K562 (cell line): ENCODE results near the gene DUS1L. TPM values are rescaled to one million over a fixed set of nuclear protein-coding genes. Genes with fewer than 3 reads are reported as not detected.

Source experiments
- BRF2 ChIP-seq: IDR thresholded peaks from 3 replicates; pipeline ENCODE4 v1.6.1; 2011; ENCODE audit warnings: borderline replicate concordance, mild to moderate bottlenecking; ENCODE audit not compliant: insufficient read length, insufficient read depth
- C11orf30 ChIP-seq: fragments of 450-650 bp; IDR thresholded peaks from 2 replicates; pipeline ENCODE4 v1.6.1; 2016; ENCODE audit warnings: low read depth, mild to moderate bottlenecking
- CBX3 ChIP-seq, 2 experiments: IDR thresholded peaks; 1 replicate in 1 of 2; 2 replicates in 1 of 2; pipeline ENCODE4 v1.6.1; 2012; ENCODE audit warnings: inconsistent platforms in 2 of 2, low read length in 2 of 2, borderline replicate concordance in 1 of 2, control low read depth in 1 of 2
- CHD2 ChIP-seq: IDR thresholded peaks from 2 replicates; pipeline ENCODE4 v1.6.1; 2011; ENCODE audit warnings: low read depth, low read length
- CTBP1 ChIP-seq: fragments of 450-650 bp; IDR thresholded peaks from 2 replicates; pipeline ENCODE4 v1.6.1; 2016; ENCODE audit warnings: borderline replicate concordance
- CTCFL ChIP-seq: IDR thresholded peaks from 2 replicates; pipeline ENCODE4 v1.6.1; 2011; ENCODE audit warnings: borderline replicate concordance, low read depth, mild to moderate bottlenecking, moderate library complexity, low read length; ENCODE audit not compliant: insufficient read depth, poor library complexity, severe bottlenecking
- GATA2 ChIP-seq: sonication (generic); formaldehyde crosslinking; IDR thresholded peaks from 2 replicates; pipeline ENCODE4 v1.4.0; 2020; ENCODE audit warnings: mild to moderate bottlenecking, missing genetic modification reagents
- HDAC2 ChIP-seq: fragments of 450-650 bp; IDR thresholded peaks from 2 replicates; pipeline ENCODE4 v1.6.1; 2016; ENCODE audit warnings: mild to moderate bottlenecking
- HOMEZ ChIP-seq: fragments of 250-450 bp; sonication (Bioruptor Pico); IDR thresholded peaks from 2 replicates; pipeline ENCODE4 v1.4.0; 2020; ENCODE audit warnings: mild to moderate bottlenecking, moderate library complexity
- IRF9 ChIP-seq: fragments of 450-650 bp; IDR thresholded peaks from 2 replicates; pipeline ENCODE4 v1.6.1; 2016; ENCODE audit warnings: missing biosample characterization, missing genetic modification characterization
- JUND ChIP-seq, 2 experiments: IDR thresholded peaks; 2 replicates in 1 of 2; 3 replicates in 1 of 2; pipeline ENCODE4 v1.6.1; 2011; ENCODE audit warnings: borderline replicate concordance in 2 of 2, low read depth in 2 of 2, low read length in 2 of 2, improper control_type of control experiment in 1 of 2, missing biosample characterization in 1 of 2, missing genetic modification characterization in 1 of 2, missing genetic modification reagents in 1 of 2
- KDM4B ChIP-seq, 2 experiments: fragments of 450-650 bp in 1 of 2; sonication (generic) in 1 of 2; IDR thresholded peaks; 2 replicates each; pipeline ENCODE4 v1.6.1; 2016 to 2017; ENCODE audit warnings: borderline replicate concordance in 2 of 2, antibody characterized with exemption in 1 of 2, low read depth in 1 of 2, mild to moderate bottlenecking in 1 of 2
- KLF1 ChIP-seq: fragments of 450-650 bp; IDR thresholded peaks from 2 replicates; pipeline ENCODE4 v1.6.1; 2016; ENCODE audit warnings: missing genetic modification characterization, missing compliant biosample characterization
- LARP7 ChIP-seq: fragments of 450-650 bp; IDR thresholded peaks from 2 replicates; pipeline ENCODE4 v1.6.1; 2016
- NFE2L1 ChIP-seq: fragments of 450-650 bp; IDR thresholded peaks from 2 replicates; pipeline ENCODE4 v1.6.1; 2016; ENCODE audit warnings: missing genetic modification characterization, low read depth, mild to moderate bottlenecking, missing compliant biosample characterization, moderate library complexity, borderline replicate concordance
- NFYB ChIP-seq: IDR thresholded peaks from 2 replicates; pipeline ENCODE4 v1.6.1; 2011; ENCODE audit warnings: mild to moderate bottlenecking, moderate library complexity; ENCODE audit not compliant: insufficient read length; ENCODE audit errors: extremely low read depth
- RB1 ChIP-seq: fragments of 450-650 bp; IDR thresholded peaks from 2 replicates; pipeline ENCODE4 v1.6.1; 2017; ENCODE audit warnings: low read depth, mild to moderate bottlenecking
- RBFOX2 ChIP-seq: fragments of 200-400 bp; formaldehyde crosslinking; IDR thresholded peaks from 2 replicates; pipeline ENCODE4 v1.6.1; 2017; ENCODE audit warnings: low read depth, mild to moderate bottlenecking, low read length, moderate library complexity
- SAP30 ChIP-seq: fragments of 200-600 bp; sonication (generic); IDR thresholded peaks from 2 replicates; pipeline ENCODE4 v1.6.1; 2012; ENCODE audit warnings: borderline replicate concordance, low read depth, mild to moderate bottlenecking, moderate library complexity, low read length, control low read depth, inconsistent platforms; ENCODE audit not compliant: insufficient read depth, poor library complexity, severe bottlenecking
- SMAD2 ChIP-seq: fragments of 150-350 bp; IDR thresholded peaks from 2 replicates; pipeline ENCODE4 v1.6.1; 2014; ENCODE audit warnings: low read depth, mild to moderate bottlenecking, low read length
- ZNF785 ChIP-seq: fragments of 250-450 bp; sonication (Bioruptor Pico); IDR thresholded peaks from 2 replicates; pipeline ENCODE4 v1.4.0; 2020; ENCODE audit warnings: mild to moderate bottlenecking
- polyA plus RNA-seq, 8 experiments: library from polyadenylated mRNA; depleted of rRNA in 4 of 8; stranded (reverse) in 5 of 8; unstranded in 3 of 8; fragments of >200 nt; fragmentation: Nextera tagmentation in 2 of 8; fragmentation: Illumina TruSeq in 1 of 8; extraction: Ambion mirVana in 2 of 8; extraction: Trizol in 1 of 8; gene quantifications; 2 replicates each; pipeline versions ENCODE4 v1.2.1 to v1.2.3, GENCODE V29; 2011 to 2014; ENCODE audit warnings: inconsistent platforms in 1 of 8, missing spikeins in 1 of 8
- total RNA-seq, 7 experiments: library from RNA; depleted of rRNA in 6 of 7; stranded (reverse); fragments of >200 nt in 6 of 7; fragmentation: Illumina TruSeq in 2 of 7; extraction: Trizol in 2 of 7; gene quantifications; 2 replicates each; pipeline versions ENCODE4 v1.2.1 to v1.2.3, GENCODE V29; 2011 to 2021; ENCODE audit warnings: low replicate concordance in 1 of 7

The DUS1L gene
- total and polyA plus RNA-seq, 9 of the 15 experiments (the other 6 are each of a cell fraction or from before 2014, with no cell fraction given): 7.8 to 210 (median 83.9) TPM

GRCh38 chr17:82051776-82052637 is 13.6 kb downstream of the DUS1L start, which contains the start of the genes GPS1 and RFNG (continued):
- no peak for TF ChIP-seq KLF1 (tag)
- no peak for TF ChIP-seq HDAC2
- TF ChIP-seq SMAD2: no peak
- no peak for TF ChIP-seq CTCFL
- TF ChIP-seq NFYB: no peak
- no peak for TF ChIP-seq NFE2L1 (tag)
- TF ChIP-seq KDM4B (IDR thresholded peaks at IDR 0.05; ENCODE audit: borderline replicate concordance in 2 of 2, low read depth in 1 of 2): peak in 1 of 2 experiments; percentile 89; a peak in 2 of 4 replicates
- TF ChIP-seq CHD2: no peak
- no peak for TF ChIP-seq HOMEZ (CRISPR knock-in tag)
- peak; percentile 61 for TF ChIP-seq SAP30
- TF ChIP-seq BRF2: no peak
- no peak for TF ChIP-seq IRF9 (tag)
- TF ChIP-seq GATA2 (CRISPR knock-in tag): no peak
- TF ChIP-seq ZNF785: no peak
- TF ChIP-seq CBX3 (IDR thresholded peaks at IDR 0.05; ENCODE audit: borderline replicate concordance in 1 of 2, low read length in 2 of 2): no peak
- TF ChIP-seq CTBP1: no peak; the same call in 1 of the 2 replicates
- peak; percentile 50 for TF ChIP-seq RBFOX2
- TF ChIP-seq RB1: peak; percentile 73; the same call in 1 of the 2 replicates
- TF ChIP-seq LARP7: no peak
- TF ChIP-seq C11orf30: no peak; the same call in 1 of the 2 replicates
- TF ChIP-seq JUND (IDR thresholded peaks at IDR 0.05; ENCODE audit: borderline replicate concordance, low read depth, low read length): no peak
- TF ChIP-seq JUND (tag; IDR thresholded peaks at IDR 0.05; ENCODE audit: borderline replicate concordance, low read depth, low read length): no peak; the same call in 2 of the 3 replicates
